Stomach (tissue), 4 donors: ENCODE results near the gene AVEN.

Source experiments
- CTCF ChIP-seq, 7 experiments: fragments of 450-650 bp in 4 of 7; fragments of 200-600 bp in 3 of 7; sonication (generic) in 3 of 7; IDR thresholded peaks; one replicate each; pipeline ENCODE4 v1.5.1; 2016 to 2019; ENCODE audit warnings: antibody characterized with exemption in 7 of 7, control low read depth in 2 of 7, mild to moderate bottlenecking in 1 of 7
- POLR2AphosphoS5 ChIP-seq, 3 donors: sonication (generic); formaldehyde crosslinking; IDR thresholded peaks; one replicate each; pipeline ENCODE4 v1.6.1; 2016; ENCODE audit warnings: antibody characterized with exemption in 3 of 3

- TF ChIP-seq CTCF (IDR thresholded peaks at IDR 0.05) (no peak), POLR2AphosphoS5 (IDR thresholded peaks at IDR 0.05) (no peak)
Observed at GRCh38 chr15:33851079-33851478, 187.9 kb downstream of the AVEN start.
